T-cell (primary cell): ENCODE measurements around the gene IL1F10. TPM values are rescaled to one million over a fixed set of nuclear protein-coding genes. Genes with fewer than 3 reads are reported as not detected.

Source experiments
- ATAC-seq, 4 experiments: fragments of 200-7000 bp in 3 of 4; fragments of 150-1000 bp in 1 of 4; cut with Tn5 transposase; replicated peaks in 1 of 4; 1 replicate in 3 of 4; 2 replicates in 1 of 4; pipeline ENCODE4 v1.10.0; 2021; ENCODE audit warnings: moderate library complexity in 3 of 4, mild to moderate bottlenecking in 2 of 4, moderate number of reproducible peaks in 1 of 4
- CTCF ChIA-PET, 2 donors: fragments of 300-600 bp; sonication (Branson Sonifier 250); formaldehyde crosslinking; loops; one replicate each; lab custom pipeline; 2022; ENCODE audit warnings: antibody characterized with exemption in 2 of 2; lab: Charles Lee
- POLR2A ChIA-PET, 2 donors: fragments of 300-600 bp; sonication (Branson Sonifier 250); formaldehyde crosslinking; loops; one replicate each; lab custom pipeline; 2022; ENCODE audit warnings: antibody characterized with exemption in 2 of 2; lab: Charles Lee
- DNase-seq, 35 experiments: peaks; one replicate each; pipeline versions ENCODE4 v3.0.0 to v3.0.0-alpha.2; 2013 to 2023
- H3K27ac ChIP-seq: one replicate; pipeline ENCODE4 v1.5.1; 2013; ENCODE audit warnings: low read length
- H3K27me3 ChIP-seq, 2 experiments: replicated peaks in 1 of 2; 1 replicate in 1 of 2; 2 replicates in 1 of 2; pipeline versions ENCODE4 v1.6.1 to v1.7.0; 2013; ENCODE audit warnings: low read length in 1 of 2, mixed read lengths in 1 of 2; ENCODE audit not compliant: control insufficient read depth in 2 of 2, insufficient read depth in 2 of 2; ENCODE audit errors: extremely low read depth in 1 of 2
- H3K36me3 ChIP-seq, 2 donors: 1 replicate in 1 of 2; 2 replicates in 1 of 2; pipeline versions ENCODE4 v1.6.1 to v1.7.0; 2013; ENCODE audit warnings: low read length in 1 of 2; ENCODE audit not compliant: control insufficient read depth in 2 of 2, insufficient read depth in 1 of 2; ENCODE audit errors: extremely low read depth in 1 of 2
- H3K4me1 ChIP-seq, 2 experiments: 1 replicate in 1 of 2; 2 replicates in 1 of 2; pipeline versions ENCODE4 v1.6.1 to v1.7.0; 2013; ENCODE audit warnings: low read length in 2 of 2, mixed read lengths in 1 of 2; ENCODE audit not compliant: insufficient read depth in 2 of 2, control insufficient read depth in 1 of 2; ENCODE audit errors: extremely low read depth in 1 of 2
- H3K4me3 ChIP-seq, 2 donors: 1 replicate in 1 of 2; 2 replicates in 1 of 2; pipeline versions ENCODE4 v1.5.1 to v1.7.0; 2013; ENCODE audit warnings: mild to moderate bottlenecking in 2 of 2, low read length in 1 of 2, moderate library complexity in 1 of 2; ENCODE audit not compliant: control insufficient read depth in 1 of 2; ENCODE audit errors: extremely low read depth in 1 of 2
- H3K9me3 ChIP-seq: 2 replicates; pipeline ENCODE4 v1.7.0; 2013
- H3K27ac Mint-ChIP-seq, 2 donors: one replicate each; pipeline ENCODE4 v1.8.0; 2020 to 2021; ENCODE audit warnings: mild to moderate bottlenecking in 2 of 2, mixed read lengths in 2 of 2
- H3K27me3 Mint-ChIP-seq, 2 donors: one replicate each; pipeline ENCODE4 v1.8.0; 2021 to 2022; ENCODE audit warnings: mixed read lengths in 2 of 2
- H3K36me3 Mint-ChIP-seq: one replicate; pipeline ENCODE4 v1.8.0; 2021; ENCODE audit warnings: mixed read lengths
- H3K4me1 Mint-ChIP-seq, 3 donors: one replicate each; pipeline ENCODE4 v1.8.0; 2020 to 2022; ENCODE audit warnings: mixed read lengths in 3 of 3, mild to moderate bottlenecking in 1 of 3
- H3K4me3 Mint-ChIP-seq, 3 donors: one replicate each; pipeline ENCODE4 v1.8.0; 2020 to 2022; ENCODE audit warnings: mild to moderate bottlenecking in 3 of 3, mixed read lengths in 3 of 3, moderate library complexity in 3 of 3
- H3K9me3 Mint-ChIP-seq, 3 donors: one replicate each; pipeline ENCODE4 v1.8.0; 2020 to 2022; ENCODE audit warnings: mixed read lengths in 3 of 3
- WGBS: methylation state at CpG from one replicate; pipeline ENCODE4 v1.1.5; 2013; ENCODE audit warnings: missing lambda C conversion rate; ENCODE audit not compliant: insufficient coverage; 5-methylcytosine and 5-hydroxymethylcytosine counted together
- total RNA-seq, 35 experiments: library from RNA in 6 of 35; stranded (reverse) in 6 of 35; fragments of 120-200 nt in 1 of 35; gene quantifications; one replicate each; pipeline versions ENCODE4 v1.2.1 to v1.2.4 and lab custom pipeline; 2013 to 2026

The IL1F10 gene
- total RNA-seq, 5 donors from 2014 or later (not counting 1 experiment from before 2014, with no cell fraction given) = not detected

- no peaks in the 10 kb centered on the region for H3K9me3 ChIP-seq
- no peak for ATAC-seq
- WGBS = no CpG with 5 or more reads among the region's 3 CpGs
- no peaks in the 10 kb centered on the region for H3K36me3 ChIP-seq
- no peak for DNase-seq
- H3K27ac Mint-ChIP-seq = no peak overlapping the region
- no peak overlapping the region for H3K4me3 Mint-ChIP-seq
- H3K9me3 Mint-ChIP-seq = no peaks in the 10 kb centered on the region
- ChIA-PET CTCF (interaction anchor here in 1 of 2 donors (0.5 kb wide), 1 partner anchor 27 kb away, joined by 3 read pairs; no protein-coding TSS in a partner anchor), POLR2A (no interaction called here)
- no peaks in the 10 kb centered on the region for H3K36me3 Mint-ChIP-seq
- peaks cover 10 to 18% of the 10 kb centered on the region in 2 experiments for H3K4me1 ChIP-seq
- peaks cover 0 to 11% of the 10 kb centered on the region in 2 experiments for H3K27me3 ChIP-seq
- H3K27me3 Mint-ChIP-seq = no peaks in the 10 kb centered on the region
- H3K27ac ChIP-seq = no peak overlapping the region
- no peak overlapping the region for H3K4me3 ChIP-seq
- peaks cover 9 to 16% (median 11%) of the 10 kb centered on the region in 3 donors for H3K4me1 Mint-ChIP-seq
Observed at GRCh38 chr2:113075600-113075999, 7.8 kb downstream of the IL1F10 start.

- POLR2A ChIA-PET = no interaction called here
- no peaks in the 10 kb centered on the region for H3K9me3 ChIP-seq
- H3K4me1 ChIP-seq = peaks cover 10 to 18% of the 10 kb centered on the region in 2 experiments
- 100% methylated on average over 2 of the region's 3 CpGs for WGBS
- H3K27me3 ChIP-seq = peaks cover 0 to 9% of the 10 kb centered on the region in 2 experiments
- no peaks in the 10 kb centered on the region for H3K36me3 ChIP-seq
- Mint-ChIP-seq H3K9me3 (no peaks in the 10 kb centered on the region), H3K4me3 (no peak overlapping the region), H3K4me1 (peaks cover 9 to 16% (median 11%) of the 10 kb centered on the region in 3 donors), H3K36me3 (no peaks in the 10 kb centered on the region), H3K27ac (no peak overlapping the region), H3K27me3 (peaks cover 0 to 2% of the 10 kb centered on the region in 2 donors)
- CTCF ChIA-PET = interaction anchor here in 1 of 2 donors (0.6 kb wide), 1 partner anchor 316 kb away, joined by 4 read pairs; no protein-coding TSS in a partner anchor
- no peak overlapping the region for H3K4me3 ChIP-seq
- DNase-seq (no peak), ATAC-seq (no peak)
- no peak overlapping the region for H3K27ac ChIP-seq
Observed at GRCh38 chr2:113076954-113077669, 9.3 kb downstream of the IL1F10 start.

GRCh38 chr2:113077921-113078320, 10.2 kb downstream of the IL1F10 start:
- peaks cover 10 to 18% of the 10 kb centered on the region in 2 experiments for H3K4me1 ChIP-seq
- H3K36me3 Mint-ChIP-seq = no peaks in the 10 kb centered on the region
- WGBS = 27% methylated on average over 1 of the region's 1 CpG
- H3K27ac Mint-ChIP-seq = no peak overlapping the region
- H3K27me3 ChIP-seq = peaks cover 0 to 6% of the 10 kb centered on the region in 2 experiments
- H3K9me3 ChIP-seq = no peaks in the 10 kb centered on the region
- ChIA-PET POLR2A (no interaction called here), CTCF (no interaction called here)
- no peak overlapping the region for H3K4me3 Mint-ChIP-seq
- peaks cover 0 to 2% of the 10 kb centered on the region in 2 donors for H3K27me3 Mint-ChIP-seq
- no peak overlapping the region for H3K27ac ChIP-seq
- ATAC-seq (no peak), DNase-seq (no peak)
- peaks cover 9 to 16% (median 11%) of the 10 kb centered on the region in 3 donors for H3K4me1 Mint-ChIP-seq
- H3K4me3 ChIP-seq = no peak overlapping the region
- H3K36me3 ChIP-seq = no peaks in the 10 kb centered on the region
- H3K9me3 Mint-ChIP-seq = no peaks in the 10 kb centered on the region

GRCh38 chr2:113078350-113078839, 10.6 kb downstream of the IL1F10 start:
- DNase-seq = no peak
- ChIA-PET CTCF (no interaction called here), POLR2A (no interaction called here)
- Mint-ChIP-seq H3K9me3 (no peaks in the 10 kb centered on the region), H3K4me3 (no peak overlapping the region), H3K36me3 (no peaks in the 10 kb centered on the region), H3K27me3 (peaks cover 3 to 5% of the 10 kb centered on the region in 2 donors), H3K4me1 (peaks cover 9 to 16% (median 11%) of the 10 kb centered on the region in 3 donors), H3K27ac (no peak overlapping the region)
- no peaks in the 10 kb centered on the region for H3K9me3 ChIP-seq
- no peaks in the 10 kb centered on the region for H3K36me3 ChIP-seq
- no peak for ATAC-seq
- H3K27ac ChIP-seq = no peak overlapping the region
- WGBS = 86% methylated on average over 4 of the region's 6 CpGs
- H3K27me3 ChIP-seq = peaks cover 0 to 6% of the 10 kb centered on the region in 2 experiments
- no peak overlapping the region for H3K4me3 ChIP-seq
- H3K4me1 ChIP-seq = peaks cover 10 to 18% of the 10 kb centered on the region in 2 experiments

- Mint-ChIP-seq H3K27me3 (peaks cover 3 to 5% of the 10 kb centered on the region in 2 donors), H3K36me3 (no peaks in the 10 kb centered on the region), H3K27ac (no peak overlapping the region), H3K9me3 (no peaks in the 10 kb centered on the region), H3K4me3 (no peak overlapping the region), H3K4me1 (peaks cover 9 to 14% (median 11%) of the 10 kb centered on the region in 3 donors)
- DNase-seq (no peak), ATAC-seq (no peak)
- H3K36me3 ChIP-seq = no peaks in the 10 kb centered on the region
- 93% methylated on average over 2 of the region's 4 CpGs for WGBS
- H3K9me3 ChIP-seq = no peaks in the 10 kb centered on the region
- H3K4me1 ChIP-seq = peaks cover 8 to 15% of the 10 kb centered on the region in 2 experiments
- ChIA-PET CTCF (interaction anchor here in 1 of 2 donors (0.9 kb wide), 1 partner anchor 65 kb away, joined by 3 read pairs; no protein-coding TSS in a partner anchor), POLR2A (no interaction called here)
- no peak overlapping the region for H3K4me3 ChIP-seq
- peaks cover 0 to 6% of the 10 kb centered on the region in 2 experiments for H3K27me3 ChIP-seq
- H3K27ac ChIP-seq = no peak overlapping the region
Observed at GRCh38 chr2:113079131-113079530, 11.4 kb downstream of the IL1F10 start.

GRCh38 chr2:113080134-113080533, 12.4 kb downstream of the IL1F10 start:
- no peaks in the 10 kb centered on the region for H3K36me3 Mint-ChIP-seq
- no peak overlapping the region for H3K27ac Mint-ChIP-seq
- ChIA-PET CTCF (interaction anchor here (0.6 to 1.3 kb wide), 12 partner anchors 9 to 289 kb away, joined by 3 to 7 read pairs (median 4); partner anchors contain the start of gene IL36B (in 1 of the 2)), POLR2A (no interaction called here)
- H3K4me3 Mint-ChIP-seq = no peak overlapping the region
- peaks cover 0 to 3% of the 10 kb centered on the region in 2 experiments for H3K27me3 ChIP-seq
- no peak overlapping the region for H3K27ac ChIP-seq
- H3K27me3 Mint-ChIP-seq = peaks cover 3 to 5% of the 10 kb centered on the region in 2 donors
- no peaks in the 10 kb centered on the region for H3K9me3 Mint-ChIP-seq
- peaks cover 0 to 5% of the 10 kb centered on the region in 2 experiments for H3K4me1 ChIP-seq
- 24% methylated on average over 3 of the region's 9 CpGs for WGBS
- peaks cover 3 to 5% (median 4%) of the 10 kb centered on the region in 3 donors for H3K4me1 Mint-ChIP-seq
- H3K9me3 ChIP-seq = no peaks in the 10 kb centered on the region
- no peaks in the 10 kb centered on the region for H3K36me3 ChIP-seq
- DNase-seq (peak in 27 of 35 experiments; percentile 5 to 56 (median 29)), ATAC-seq (peak; percentile 60 to 73 (median 68))
- no peak overlapping the region for H3K4me3 ChIP-seq
